Panc1 (cell line): Measurements from ENCODE around the gene KCNB1. TPM values are rescaled to one million over a fixed set of nuclear protein-coding genes. Genes with fewer than 3 reads are reported as not detected.

Experiments
- ATAC-seq: fragments of 200-7000 bp; cut with Tn5 transposase; 2 replicates; pipeline ENCODE4 v1.9.1; 2020; ENCODE audit warnings: mild to moderate bottlenecking, moderate library complexity
- BruUV-seq: library from RNA; stranded (reverse); fragments of 400-500 nt; replicated peaks from 2 replicates; lab custom pipeline; 2021; lab: Mats Ljungman, UMichigan
- CTCF ChIA-PET: fragments of 300-600 bp; sonication (Branson Sonifier 250); formaldehyde crosslinking; loops from one replicate; lab custom pipeline; 2022; ENCODE audit warnings: antibody characterized with exemption; lab: Charles Lee
- POLR2A ChIA-PET: fragments of 300-600 bp; sonication (Branson Sonifier 250); formaldehyde crosslinking; loops from one replicate; lab custom pipeline; 2022; ENCODE audit warnings: antibody characterized with exemption; lab: Charles Lee
- DNase-seq: peaks from one replicate; pipeline ENCODE4 v3.0.0-alpha.2; 2010; ENCODE audit warnings: low read depth, low spot score
- H3K27ac ChIP-seq: 2 replicates; pipeline ENCODE4 v1.5.1; 2011; ENCODE audit warnings: mild to moderate bottlenecking, low read length, inconsistent platforms
- H3K27me3 ChIP-seq: fragments of 200-500 bp; sonication (Bioruptor generic); 2 replicates; pipeline ENCODE4 v1.6.0; 2014; ENCODE audit warnings: low read length, inconsistent platforms; ENCODE audit not compliant: control insufficient read depth, insufficient read depth
- H3K36me3 ChIP-seq: fragments of 200-500 bp; sonication (Bioruptor generic); 2 replicates; pipeline ENCODE4 v1.5.1; 2014; ENCODE audit warnings: inconsistent platforms, mild to moderate bottlenecking, low read length, moderate library complexity; ENCODE audit not compliant: control insufficient read depth, insufficient read depth
- H3K4me1 ChIP-seq: 2 replicates; pipeline ENCODE4 v1.5.1; 2011; ENCODE audit warnings: inconsistent platforms, mild to moderate bottlenecking, low read length, moderate library complexity; ENCODE audit not compliant: control insufficient read depth, insufficient read depth
- H3K4me3 ChIP-seq, 2 experiments: 2 replicates each; pipeline ENCODE4 v1.5.1; 2011 to 2012; ENCODE audit warnings: low read depth in 2 of 2, low read length in 2 of 2, mild to moderate bottlenecking in 2 of 2, inconsistent platforms in 1 of 2, moderate library complexity in 1 of 2
- H3K9me3 ChIP-seq: fragments of 200-500 bp; sonication (Bioruptor generic); 2 replicates; pipeline ENCODE4 v1.5.1; 2014; ENCODE audit warnings: low read depth, mild to moderate bottlenecking, inconsistent platforms, low read length, moderate library complexity; ENCODE audit not compliant: control insufficient read depth, insufficient read depth
- CTCF ChIP-seq: fragments of 450-650 bp; IDR thresholded peaks from 2 replicates; pipeline ENCODE4 v1.5.1; 2017; ENCODE audit warnings: mild to moderate bottlenecking
- POLR2AphosphoS5 ChIP-seq: IDR thresholded peaks from 2 replicates; pipeline ENCODE4 v1.6.1; 2012; ENCODE audit warnings: mild to moderate bottlenecking, low read depth, low read length, moderate library complexity
- REST ChIP-seq, 2 experiments: IDR thresholded peaks; 2 replicates each; pipeline ENCODE4 v1.6.1; 2011 to 2012; ENCODE audit warnings: low read depth in 2 of 2, control low read depth in 1 of 2, low read length in 1 of 2, mild to moderate bottlenecking in 1 of 2, moderate library complexity in 1 of 2; ENCODE audit not compliant: insufficient read depth in 1 of 2
- SIN3A ChIP-seq: IDR thresholded peaks from 2 replicates; pipeline ENCODE4 v1.6.1; 2012; ENCODE audit warnings: low read depth, mild to moderate bottlenecking, low read length, moderate library complexity, borderline replicate concordance; ENCODE audit not compliant: insufficient read depth
- TCF7L2 ChIP-seq: IDR thresholded peaks from 2 replicates; pipeline ENCODE4 v1.6.1; 2011; ENCODE audit warnings: mild to moderate bottlenecking, low read depth, low read length, inconsistent platforms
- in situ Hi-C: cut with HindIII; loops from 2 replicates; pipeline ENCODE4 v1.10.0; 2016; ENCODE audit warnings: low sequenced_read_pairs, low pct_unique_long_range_greater_than_20kb
- intact Hi-C: fragments of 100-400 bp; cut with micrococcal nuclease; formaldehyde crosslinking; loops from one replicate; pipeline ENCODE4 v1.10.0; 2022; ENCODE audit not compliant: unreplicated experiment
- total RNA-seq: library from RNA; stranded (reverse); gene quantifications from one replicate; pipeline ENCODE4 v1.2.1, GENCODE V29; 2021; ENCODE audit not compliant: unreplicated experiment

The KCNB1 gene
- total RNA-seq, 1 experiment from 2014 or later = 11.1 TPM

- no peaks in the 10 kb centered on the region for H3K36me3 ChIP-seq
- no peaks in the 10 kb centered on the region for H3K4me1 ChIP-seq
- TF ChIP-seq POLR2AphosphoS5 (no peak), REST (IDR thresholded peaks at IDR 0.05; ENCODE audit: insufficient read depth in 1 of 2, low read depth in 2 of 2, low read length in 1 of 2) (no peak), TCF7L2 (no peak), SIN3A (no peak), CTCF (no peak)
- no peaks in the 10 kb centered on the region for H3K27me3 ChIP-seq
- ATAC-seq = no peak
- BruUV-seq = no TSS peak
- intact Hi-C loops (no loop called here), in situ Hi-C loops (no loop called here)
- ChIA-PET CTCF (no interaction called here), POLR2A (no interaction called here)
- no peak for DNase-seq
- no peak overlapping the region for H3K4me3 ChIP-seq
- H3K27ac ChIP-seq = no peak overlapping the region
- H3K9me3 ChIP-seq = no peaks in the 10 kb centered on the region
Observed at GRCh38 chr20:49470922-49471321, 11.5 kb downstream of the KCNB1 start.

GRCh38 chr20:49469060-49469459, 13.4 kb downstream of the KCNB1 start:
- Histone ChIP-seq H3K27ac (no peak overlapping the region), H3K4me3 (no peak overlapping the region), H3K27me3 (no peaks in the 10 kb centered on the region), H3K36me3 (no peaks in the 10 kb centered on the region), H3K4me1 (no peaks in the 10 kb centered on the region), H3K9me3 (no peaks in the 10 kb centered on the region)
- BruUV-seq = no TSS peak
- in situ Hi-C loops = no loop called here
- TF ChIP-seq REST (IDR thresholded peaks at IDR 0.05; ENCODE audit: insufficient read depth in 1 of 2, low read depth in 2 of 2, low read length in 1 of 2) = no peak
- TF ChIP-seq CTCF = no peak
- no peak for TF ChIP-seq SIN3A
- TF ChIP-seq TCF7L2 = no peak
- DNase-seq (no peak), ATAC-seq (no peak)
- intact Hi-C loops = no loop called here
- ChIA-PET CTCF (no interaction called here), POLR2A (no interaction called here)
